Limb (tissue), 2 donors: Measurements from ENCODE around the gene IFNL2.
"Not testable (repeated sequence)": the region's sequence is repeated elsewhere in the genome, so short reads cannot be mapped to it uniquely, and the experiment has no call there.

Experiments
- DNase-seq, 2 donors: peaks; one replicate each; pipeline ENCODE4 v3.0.0-alpha.2; 2016; ENCODE audit errors: extremely low spot score in 2 of 2

IFNL2 gene

GRCh38 chr19:39268085-39268484, at the start of gene IFNL2:
IFNL2 (plus strand) TSS chr19:39268396; CDS start chr19:39268569, 173 bp downstream.
- not testable (repeated sequence) for DNase-seq

- DNase-seq: not testable (repeated sequence)
These were observed 49.1 kb upstream of the IFNL2 start for GRCh38 chr19:39219108-39219507.

- DNase-seq: peak in 1 of 2 donors; percentile 58
These were observed 44.4 kb upstream of the IFNL2 start for GRCh38 chr19:39223703-39224279.

GRCh38 chr19:39224910-39225309, 43.3 kb upstream of the IFNL2 start:
- no peak for DNase-seq

- no peak for DNase-seq
These were observed 38.0 kb upstream of the IFNL2 start for GRCh38 chr19:39230096-39230764.

GRCh38 chr19:39232708-39233107, 35.5 kb upstream of the IFNL2 start:
- no peak for DNase-seq

- DNase-seq: no peak
These were observed 31.7 kb upstream of the IFNL2 start for GRCh38 chr19:39236527-39236926.

GRCh38 chr19:39237200-39238184, 30.7 kb upstream of the IFNL2 start:
- peak in 1 of 2 donors; percentile 32 for DNase-seq

- DNase-seq: no peak
These were observed 30.0 kb upstream of the IFNL2 start for GRCh38 chr19:39238209-39238608.

GRCh38 chr19:39238944-39239343, 29.3 kb upstream of the IFNL2 start:
- DNase-seq: no peak

GRCh38 chr19:39240421-39240820, 27.8 kb upstream of the IFNL2 start:
- DNase-seq: no peak

GRCh38 chr19:39243741-39244140, 24.5 kb upstream of the IFNL2 start:
- not testable (repeated sequence) for DNase-seq

- DNase-seq: not testable (repeated sequence)
These were observed 23.6 kb upstream of the IFNL2 start, which contains the start of gene IFNL3 for GRCh38 chr19:39244410-39245100. IFNL3 (minus strand) TSS chr19:39245006; CDS start chr19:39244967, 39 bp downstream.

GRCh38 chr19:39245166-39245565, 23.0 kb upstream of the IFNL2 start:
- not testable (repeated sequence) for DNase-seq

GRCh38 chr19:39246951-39247669, 21.1 kb upstream of the IFNL2 start:
- peak in 1 of 2 donors; percentile 59 for DNase-seq

GRCh38 chr19:39247701-39248664, 20.2 kb upstream of the IFNL2 start:
- peak in 1 of 2 donors; percentile 39 for DNase-seq

- no peak for DNase-seq
These were observed 19.4 kb upstream of the IFNL2 start, which contains the start of gene IFNL4 for GRCh38 chr19:39248806-39249205. IFNL4 (minus strand) TSS chr19:39248856.

GRCh38 chr19:39251081-39251480, 17.1 kb upstream of the IFNL2 start:
- no peak for DNase-seq

- DNase-seq: no peak
These were observed 16.4 kb upstream of the IFNL2 start for GRCh38 chr19:39251846-39252245.
